DOHH2 (cell line): ENCODE results near the gene KDM6A.

Source experiments
- H3F3A ChIP-seq: fragments of 200-600 bp; sonication (generic), shearing (Covaris generic); 2 replicates; pipeline ENCODE4 v1.6.0; 2016; ENCODE audit warnings: antibody characterized with exemption, mild to moderate bottlenecking; ENCODE audit not compliant: control insufficient read depth, insufficient read depth
- H3K27ac ChIP-seq: fragments of 200-600 bp; sonication (generic); 2 replicates; pipeline ENCODE4 v1.5.1; 2014; ENCODE audit warnings: low read depth, mild to moderate bottlenecking, low read length, moderate library complexity
- H3K27me3 ChIP-seq: fragments of 200-600 bp; sonication (generic); 2 replicates; pipeline ENCODE4 v1.6.1; 2014; ENCODE audit warnings: mild to moderate bottlenecking, low read length, mixed read lengths; ENCODE audit not compliant: control insufficient read depth
- H3K36me3 ChIP-seq: fragments of 200-600 bp; sonication (generic); 2 replicates; pipeline ENCODE4 v1.6.1; 2014; ENCODE audit warnings: mild to moderate bottlenecking, low read length, moderate library complexity, mixed read lengths; ENCODE audit not compliant: control insufficient read depth
- H3K4me1 ChIP-seq: fragments of 200-600 bp; sonication (generic); 2 replicates; pipeline ENCODE4 v1.6.1; 2014; ENCODE audit warnings: mild to moderate bottlenecking, low read length, mixed read lengths; ENCODE audit not compliant: control insufficient read depth
- H3K4me2 ChIP-seq: fragments of 200-600 bp; sonication (generic); 2 replicates; pipeline ENCODE4 v1.6.0; 2014; ENCODE audit warnings: mild to moderate bottlenecking, low read length, moderate library complexity
- H3K4me3 ChIP-seq: fragments of 200-600 bp; sonication (generic); 2 replicates; pipeline ENCODE4 v1.5.1; 2014; ENCODE audit warnings: mild to moderate bottlenecking, low read length, mixed read lengths
- H3K79me2 ChIP-seq: fragments of 200-600 bp; sonication (generic); 2 replicates; pipeline ENCODE4 v1.6.1; 2014; ENCODE audit warnings: mild to moderate bottlenecking, low read length, mixed read lengths; ENCODE audit not compliant: control insufficient read depth
- H3K9me2 ChIP-seq: fragments of 200-600 bp; sonication (generic); replicated peaks from 2 replicates; pipeline ENCODE4 v1.6.1; 2014; ENCODE audit warnings: mild to moderate bottlenecking, low read length, mixed read lengths; ENCODE audit not compliant: control insufficient read depth
- H3K9me3 ChIP-seq: fragments of 200-600 bp; sonication (generic); 2 replicates; pipeline ENCODE4 v1.6.1; 2014; ENCODE audit warnings: antibody characterized with exemption, low read length, mixed read lengths; ENCODE audit not compliant: control insufficient read depth, insufficient read depth
- H4K20me1 ChIP-seq: fragments of 200-600 bp; sonication (generic); 2 replicates; pipeline ENCODE4 v1.6.0; 2014; ENCODE audit warnings: low read depth, mild to moderate bottlenecking, antibody characterized with exemption, low read length, moderate library complexity; ENCODE audit not compliant: control insufficient read depth, insufficient read depth
- CTCF ChIP-seq: fragments of 200-600 bp; sonication (generic); IDR thresholded peaks from one replicate; pipeline ENCODE4 v1.5.1; 2014; ENCODE audit warnings: antibody characterized with exemption, mild to moderate bottlenecking, low read depth, low read length; ENCODE audit not compliant: poor library complexity, severe bottlenecking
- EZH2phosphoT487 ChIP-seq: fragments of 200-600 bp; sonication (generic); IDR thresholded peaks from 2 replicates; pipeline ENCODE4 v1.6.1; 2017; ENCODE audit warnings: borderline replicate concordance, mild to moderate bottlenecking, antibody characterized with exemption, low read length, moderate library complexity, mixed read lengths

KDM6A gene

GRCh38 chrX:45003085-45003484, 130.1 kb downstream of the KDM6A start:
- TF ChIP-seq CTCF = no peak
- no peak for TF ChIP-seq EZH2phosphoT487
- Histone ChIP-seq H3K36me3 (no peaks in the 10 kb centered on the region), H3K9me3 (no peaks in the 10 kb centered on the region), H3K4me2 (no peak overlapping the region), H3K79me2 (peaks cover 7% of the 10 kb centered on the region; the same call in 1 of the 2 replicates), H3K27ac (no peak overlapping the region), H3F3A (no peaks in the 10 kb centered on the region), H4K20me1 (no peaks in the 10 kb centered on the region), H3K4me3 (no peak overlapping the region), H3K27me3 (no peaks in the 10 kb centered on the region), H3K4me1 (peaks cover 3% of the 10 kb centered on the region; the same call in 1 of the 2 replicates), H3K9me2 (no peaks in the 10 kb centered on the region)

- no peak overlapping the region for H3K27ac ChIP-seq
- no peaks in the 10 kb centered on the region for H4K20me1 ChIP-seq
- no peaks in the 10 kb centered on the region for H3K9me3 ChIP-seq
- no peaks in the 10 kb centered on the region for H3K27me3 ChIP-seq
- no peak for TF ChIP-seq EZH2phosphoT487
- TF ChIP-seq CTCF = no peak
- no peaks in the 10 kb centered on the region for H3K36me3 ChIP-seq
- H3K79me2 ChIP-seq = 0 out of 2 replicates have a peak, but pooled peaks cover 5% of the 10 kb centered on the region
- H3K9me2 ChIP-seq = no peaks in the 10 kb centered on the region
- H3K4me2 ChIP-seq = no peak overlapping the region
- no peaks in the 10 kb centered on the region for H3F3A ChIP-seq
- H3K4me3 ChIP-seq = no peak overlapping the region
- peaks cover 3% of the 10 kb centered on the region; the same call in 1 of the 2 replicates for H3K4me1 ChIP-seq
Observed at GRCh38 chrX:45006002-45006800, 133.2 kb downstream of the KDM6A start.

GRCh38 chrX:45007598-45007997, 134.6 kb downstream of the KDM6A start:
- Histone ChIP-seq H4K20me1 (no peaks in the 10 kb centered on the region), H3K4me1 (peaks cover 3% of the 10 kb centered on the region; the same call in 1 of the 2 replicates), H3K9me3 (no peaks in the 10 kb centered on the region), H3K4me3 (no peak overlapping the region), H3K36me3 (no peaks in the 10 kb centered on the region), H3K4me2 (no peak overlapping the region), H3K79me2 (0 out of 2 replicates have a peak, but pooled peaks cover 5% of the 10 kb centered on the region), H3F3A (no peaks in the 10 kb centered on the region), H3K9me2 (no peaks in the 10 kb centered on the region), H3K27me3 (no peaks in the 10 kb centered on the region), H3K27ac (no peak overlapping the region)
- no peak for TF ChIP-seq CTCF
- TF ChIP-seq EZH2phosphoT487 = no peak
